MV-4-11 (cell line): ENCODE data around the gene CLEC11A.

Experiments used
- DNase-seq: peaks from one replicate; lab custom pipeline; 2025; lab: John Stamatoyannopoulos, UW

The CLEC11A gene

GRCh38 chr19:50703915-50704796 lies 19.0 kb upstream of the CLEC11A start:
- no peak for DNase-seq

GRCh38 chr19:50705422-50706019 lies 17.6 kb upstream of the CLEC11A start:
- peak; percentile 91 for DNase-seq

DNA sequence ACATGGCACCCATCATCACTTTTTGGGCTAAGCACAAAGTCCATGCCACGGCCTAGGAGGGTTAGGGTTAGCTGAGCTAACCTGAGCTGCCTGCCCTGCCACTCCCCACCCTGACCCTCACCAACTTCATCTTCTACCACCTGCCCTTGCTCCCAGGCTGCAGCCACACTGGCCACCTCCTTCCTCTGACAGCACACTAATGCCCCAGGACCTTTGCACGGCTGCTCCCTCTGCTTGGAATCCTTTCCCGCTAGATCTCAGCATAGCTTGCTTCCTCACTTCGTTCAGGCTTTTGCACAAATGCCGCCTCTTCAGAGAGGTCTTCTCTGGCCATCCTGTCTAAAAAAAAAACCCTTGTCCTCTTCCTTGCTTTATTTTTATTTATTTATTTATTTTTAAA lies 16.8 kb upstream of the CLEC11A start:
- DNase-seq = no peak

DNA sequence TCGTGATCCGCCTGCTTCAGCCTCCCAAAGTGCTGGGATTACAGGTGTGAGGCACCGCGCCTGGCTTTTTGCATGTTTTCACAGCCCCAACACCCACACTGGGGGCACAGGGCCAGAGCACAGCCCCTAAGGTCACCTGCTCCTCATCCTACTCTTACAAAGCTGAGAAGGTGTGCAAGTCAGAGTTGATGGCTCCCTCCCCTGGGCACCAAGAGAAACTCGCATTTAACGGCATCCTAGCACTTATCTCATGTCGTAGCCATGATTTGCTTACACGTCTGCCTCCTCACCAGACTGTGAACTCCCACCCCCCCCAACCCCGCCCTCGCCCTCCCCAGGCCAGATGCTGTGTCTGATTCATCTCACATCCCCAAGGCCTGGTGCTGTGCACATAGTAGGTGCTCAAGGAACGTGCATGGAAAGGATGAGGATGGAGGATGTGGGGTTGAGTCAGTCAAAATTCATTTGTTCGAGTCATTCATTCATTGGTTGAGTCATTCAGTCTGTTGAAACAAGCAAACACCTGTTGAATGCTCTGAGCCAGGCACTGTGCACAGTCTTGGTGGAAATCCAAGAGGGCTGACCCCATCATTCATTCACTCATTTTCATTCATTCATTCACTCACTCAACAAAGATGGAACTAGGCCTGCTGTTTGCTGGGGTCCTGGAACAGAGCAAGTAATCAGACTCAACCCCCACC lies 14.8 kb upstream of the CLEC11A start:
- no peak for DNase-seq

GRCh38 chr19:50710094-50710493 lies 13.1 kb upstream of the CLEC11A start:
- DNase-seq = no peak

DNA sequence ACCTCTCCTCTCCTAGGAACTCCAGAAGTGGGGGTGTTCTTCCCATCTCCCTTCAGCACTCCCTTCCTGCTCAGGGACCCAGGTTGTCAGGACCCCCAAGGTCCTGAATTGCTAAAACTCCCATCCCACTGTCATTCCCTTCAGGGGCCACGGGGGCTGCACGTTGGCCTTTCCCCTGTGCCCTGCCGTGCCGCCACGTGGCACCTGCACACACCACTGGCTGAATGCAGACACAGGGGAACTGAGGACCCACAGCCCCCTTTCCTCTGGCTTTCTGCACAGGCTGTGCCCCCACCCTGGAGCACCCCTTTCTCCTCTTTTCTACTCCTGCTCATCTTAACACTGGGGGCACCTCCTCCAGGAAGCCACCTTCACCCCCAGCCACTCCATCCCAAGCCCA lies 12.6 kb upstream of the CLEC11A start:
- no peak for DNase-seq

GRCh38 chr19:50711196-50711595 lies 12.0 kb upstream of the CLEC11A start:
- DNase-seq = no peak

GRCh38 chr19:50711805-50712204 lies 11.4 kb upstream of the CLEC11A start:
- no peak for DNase-seq

DNA sequence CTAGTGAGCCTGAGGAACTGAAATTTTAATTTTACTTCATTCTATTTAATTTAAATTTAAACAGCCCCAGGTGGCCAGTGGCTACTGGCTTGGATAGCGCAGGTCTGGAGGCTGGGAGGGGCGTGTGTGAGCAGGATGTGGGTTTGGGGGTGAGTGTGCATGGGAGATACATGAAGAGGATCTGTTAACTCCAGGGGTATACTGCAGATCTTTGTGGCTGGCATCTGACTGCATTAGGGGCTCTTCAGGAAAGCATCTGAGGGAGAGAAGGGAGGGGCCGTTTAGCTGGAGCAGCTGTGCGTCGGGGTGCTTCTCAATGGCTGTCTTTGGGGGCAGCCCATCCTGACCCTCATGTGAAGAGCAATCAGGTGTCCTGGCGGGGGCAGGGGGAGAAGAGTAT lies 10.3 kb upstream of the CLEC11A start:
- DNase-seq = no peak

- no peak for DNase-seq
Measured at GRCh38 chr19:50713556-50714236, 9.5 kb upstream of the CLEC11A start.

DNA sequence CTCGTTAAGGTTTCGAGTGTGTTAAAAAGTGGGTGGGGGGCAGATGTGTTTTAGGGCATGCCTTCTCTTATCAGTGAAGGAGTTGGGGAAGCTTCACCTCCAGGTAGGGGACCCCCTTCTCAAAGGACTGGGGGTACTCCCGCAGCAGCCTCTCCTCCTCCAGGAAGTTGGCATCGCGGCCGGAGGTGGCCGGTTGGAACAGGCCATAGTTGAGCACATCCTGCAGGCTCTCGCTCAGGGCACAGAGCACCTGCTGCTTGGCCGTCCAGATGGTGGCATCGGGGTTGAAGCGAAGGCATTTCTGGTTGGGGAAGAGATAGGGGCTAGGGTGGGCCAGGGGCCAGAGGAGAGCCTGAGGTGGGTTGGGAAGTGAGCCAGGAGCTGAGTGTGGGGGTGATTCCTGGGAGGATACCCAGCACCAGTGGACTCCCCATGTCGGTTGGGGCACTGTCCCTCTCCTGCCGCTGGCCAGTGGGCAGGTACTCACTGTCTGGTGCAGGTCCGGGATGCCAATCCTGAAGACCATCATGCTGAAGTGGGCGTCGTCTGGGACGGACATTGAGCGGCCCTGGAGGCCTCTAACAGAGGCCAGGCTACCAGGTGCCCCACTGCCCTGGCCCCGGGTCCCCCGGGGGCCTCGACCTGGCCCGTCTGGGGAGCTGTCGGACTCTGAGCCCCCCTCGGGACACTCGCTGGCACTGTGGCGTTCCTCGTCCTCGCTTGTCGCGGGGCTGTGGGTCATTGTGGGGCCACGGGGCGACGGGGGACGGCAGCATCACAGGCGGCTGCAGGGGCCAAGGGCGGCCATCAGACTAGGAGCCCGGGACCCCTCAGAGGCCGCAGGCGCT lies 6.8 kb upstream of the CLEC11A start:
- DNase-seq = no peak

DNA sequence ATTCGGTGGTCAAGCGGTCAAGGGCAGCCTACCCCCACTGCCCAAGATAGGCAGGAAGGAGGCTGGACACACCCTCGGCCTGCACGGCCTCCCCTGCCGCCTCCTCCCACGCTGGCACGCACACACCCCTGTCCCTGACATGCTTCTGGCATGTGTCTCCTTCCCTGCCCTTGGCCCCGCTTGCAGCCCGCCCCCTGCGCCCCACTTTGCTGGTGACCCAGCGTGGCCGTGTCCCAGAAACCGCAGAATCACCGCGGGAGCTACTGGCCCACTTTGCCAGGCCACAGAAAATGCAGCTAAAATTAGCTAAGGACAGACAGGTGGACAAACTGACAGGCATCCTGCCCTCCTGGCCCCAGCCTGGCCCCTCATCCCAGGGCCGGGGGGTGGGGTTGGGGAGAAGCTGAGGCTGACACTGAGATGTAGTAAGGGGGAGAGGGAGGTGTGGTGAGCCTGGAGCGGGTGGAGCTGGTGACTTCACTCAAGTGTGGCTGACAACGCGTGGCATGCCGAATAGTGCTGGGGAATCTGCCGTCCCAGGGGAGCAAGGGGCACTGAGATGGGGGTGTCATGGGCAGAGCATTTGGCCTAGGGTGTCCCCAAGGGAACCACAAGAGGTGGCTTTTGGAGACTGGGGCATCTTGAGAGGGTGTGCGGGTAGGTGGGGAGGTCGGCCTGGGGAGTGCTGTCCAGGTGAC lies 6.0 kb upstream of the CLEC11A start:
- no peak for DNase-seq

GRCh38 chr19:50717891-50718254 lies 5.3 kb upstream of the CLEC11A start:
- no peak for DNase-seq

- no peak for DNase-seq
Measured at GRCh38 chr19:50718255-50719118, 4.7 kb upstream of the CLEC11A start.

DNA sequence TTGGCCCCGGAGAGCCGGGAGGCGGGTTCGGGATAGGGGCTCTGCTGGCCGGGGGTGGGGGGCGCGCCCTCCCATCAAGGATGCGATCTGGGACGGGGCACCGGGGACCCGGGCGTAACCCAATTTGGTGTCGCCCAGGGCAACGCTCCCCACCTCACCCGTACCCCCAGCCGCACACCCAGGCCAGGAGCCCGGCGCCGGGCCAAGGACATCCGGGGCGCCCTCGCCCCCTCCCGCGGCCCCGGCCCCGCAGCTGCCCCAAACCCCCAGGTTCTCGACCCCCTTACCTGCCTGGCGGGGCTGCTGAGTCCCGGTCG lies 4.1 kb upstream of the CLEC11A start:
- no peak for DNase-seq

GRCh38 chr19:50719566-50719965 lies 3.6 kb upstream of the CLEC11A start, which contains the start of gene SHANK1:
Gene SHANK1, minus strand, starts transcription at chr19:50719802. Its CDS starts 2,883 bp downstream, at chr19:50716919.
- DNase-seq = peak; percentile 19

GRCh38 chr19:50720181-50720920 lies 2.8 kb upstream of the CLEC11A start:
- peak; percentile 31 for DNase-seq

- DNase-seq = peak; percentile 97
Measured at GRCh38 chr19:50720921-50721381, 2.2 kb upstream of the CLEC11A start.
